Measurements from ENCODE around the gene FIGLA.

The FIGLA gene

DNA sequence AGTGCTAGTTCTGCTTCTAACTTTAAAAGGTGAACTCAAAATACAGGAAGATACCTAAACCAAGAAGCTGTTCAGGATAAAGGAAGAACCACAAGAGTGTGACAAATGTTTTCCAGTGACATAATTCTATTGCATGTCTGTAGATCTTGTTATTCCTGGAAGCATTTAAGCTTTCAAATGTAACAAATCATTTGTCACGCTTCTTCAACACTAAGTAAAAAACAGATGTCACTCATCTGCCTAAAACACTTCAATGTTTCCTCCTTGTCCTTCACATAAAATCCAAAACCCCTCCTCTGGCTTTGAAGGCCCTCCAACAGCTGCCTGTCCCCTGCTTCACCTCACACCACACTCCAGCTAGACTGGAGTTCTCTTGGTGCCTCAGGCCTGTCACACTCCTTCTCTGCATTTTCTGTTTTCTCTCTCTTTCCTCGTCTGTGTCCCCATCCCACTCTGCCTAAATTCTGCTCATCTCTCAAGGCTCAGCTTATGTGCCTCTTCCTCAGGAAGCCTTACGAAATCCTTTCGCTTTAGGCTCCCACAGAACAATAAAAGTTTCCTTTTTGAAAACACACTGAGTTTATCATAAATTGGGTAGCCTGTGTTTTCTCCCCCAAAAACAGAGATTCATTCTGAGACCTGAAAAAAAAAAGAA lies 36.4 kb upstream of the FIGLA start:
- Histone ChIP-seq H3K27me3 (ENCODE audit: control insufficient read depth, insufficient read depth, low read length) (no peaks in the 10 kb centered on the region), H3K27ac (no peak overlapping the region), H3K4me3 (ENCODE audit: low read depth, low read length) (no peak overlapping the region), H2AFZ (no peak overlapping the region), H3K4me2 (ENCODE audit: low read length) (no peak overlapping the region), H3K36me3 (ENCODE audit: control insufficient read depth, insufficient read depth, low read length) (no peaks in the 10 kb centered on the region), H3K9me3 (ENCODE audit: control insufficient read depth, low read length) (no peaks in the 10 kb centered on the region), H3K9ac (no peak overlapping the region), H3K4me1 (no peaks in the 10 kb centered on the region), H3K79me2 (no peaks in the 10 kb centered on the region)
- TF ChIP-seq, protein P1, sequence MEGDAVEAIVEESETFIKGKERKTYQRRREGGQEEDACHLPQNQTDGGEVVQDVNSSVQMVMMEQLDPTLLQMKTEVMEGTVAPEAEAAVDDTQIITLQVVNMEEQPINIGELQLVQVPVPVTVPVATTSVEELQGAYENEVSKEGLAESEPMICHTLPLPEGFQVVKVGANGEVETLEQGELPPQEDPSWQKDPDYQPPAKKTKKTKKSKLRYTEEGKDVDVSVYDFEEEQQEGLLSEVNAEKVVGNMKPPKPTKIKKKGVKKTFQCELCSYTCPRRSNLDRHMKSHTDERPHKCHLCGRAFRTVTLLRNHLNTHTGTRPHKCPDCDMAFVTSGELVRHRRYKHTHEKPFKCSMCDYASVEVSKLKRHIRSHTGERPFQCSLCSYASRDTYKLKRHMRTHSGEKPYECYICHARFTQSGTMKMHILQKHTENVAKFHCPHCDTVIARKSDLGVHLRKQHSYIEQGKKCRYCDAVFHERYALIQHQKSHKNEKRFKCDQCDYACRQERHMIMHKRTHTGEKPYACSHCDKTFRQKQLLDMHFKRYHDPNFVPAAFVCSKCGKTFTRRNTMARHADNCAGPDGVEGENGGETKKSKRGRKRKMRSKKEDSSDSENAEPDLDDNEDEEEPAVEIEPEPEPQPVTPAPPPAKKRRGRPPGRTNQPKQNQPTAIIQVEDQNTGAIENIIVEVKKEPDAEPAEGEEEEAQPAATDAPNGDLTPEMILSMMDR (IDR thresholded peaks at IDR 0.05): no peak

DNA sequence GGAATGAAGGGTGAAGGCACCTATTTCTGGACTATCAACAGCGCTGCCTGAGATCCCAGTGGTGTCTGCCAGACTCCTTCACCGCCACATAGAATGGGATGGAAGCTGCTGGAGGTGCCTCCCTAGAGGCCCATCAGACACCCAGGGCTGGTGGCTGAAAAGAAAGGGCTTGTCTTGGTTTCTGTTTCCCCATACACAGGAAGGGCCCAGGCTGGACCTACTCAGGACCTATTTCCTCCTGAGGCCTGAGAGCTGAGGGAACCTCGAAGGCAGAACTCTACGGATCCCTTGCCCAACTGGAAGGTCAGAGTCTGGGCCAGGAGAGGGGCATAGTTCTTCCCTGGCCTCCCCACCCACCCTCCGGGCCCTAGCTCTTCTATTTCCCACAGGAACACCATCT lies 32.8 kb upstream of the FIGLA start:
- H3K79me2 ChIP-seq: no peaks in the 10 kb centered on the region
- no peak overlapping the region for H3K4me2 ChIP-seq (ENCODE audit: low read length)
- no peaks in the 10 kb centered on the region for H3K27me3 ChIP-seq (ENCODE audit: control insufficient read depth, insufficient read depth, low read length)
- no peak overlapping the region for H3K27ac ChIP-seq
- no peaks in the 10 kb centered on the region for H3K36me3 ChIP-seq (ENCODE audit: control insufficient read depth, insufficient read depth, low read length)
- no peaks in the 10 kb centered on the region for H3K9me3 ChIP-seq (ENCODE audit: control insufficient read depth, low read length)
- no peak overlapping the region for H3K4me3 ChIP-seq (ENCODE audit: low read depth, low read length)
- H3K9ac ChIP-seq: no peak overlapping the region
- H3K4me1 ChIP-seq: no peaks in the 10 kb centered on the region
- no peak overlapping the region for H2AFZ ChIP-seq
- TF ChIP-seq, protein P1 (IDR thresholded peaks at IDR 0.05): no peak

DNA sequence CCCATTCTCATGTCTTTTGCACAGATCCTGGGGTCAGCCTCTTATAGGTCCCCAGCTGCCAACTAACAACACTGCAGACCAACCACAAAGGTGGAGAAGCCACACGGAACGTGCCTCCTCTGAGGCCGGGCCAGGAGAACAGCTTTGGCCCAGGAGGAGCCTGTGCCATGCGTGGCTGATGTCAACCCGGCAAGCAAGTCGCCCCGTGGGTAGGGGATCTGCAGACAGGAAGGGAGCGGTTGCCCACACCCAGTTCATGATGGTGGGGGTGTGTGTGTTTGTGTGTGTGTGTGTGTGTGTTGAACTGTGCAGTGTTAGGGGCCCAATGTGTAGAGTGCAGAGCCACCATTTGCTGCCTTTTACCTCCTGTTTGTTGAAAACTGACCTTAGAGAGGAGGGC lies 32.4 kb upstream of the FIGLA start:
- TF ChIP-seq, protein P1 (IDR thresholded peaks at IDR 0.05): no peak
- Histone ChIP-seq H3K9me3 (ENCODE audit: control insufficient read depth, low read length) (no peaks in the 10 kb centered on the region), H3K36me3 (ENCODE audit: control insufficient read depth, insufficient read depth, low read length) (no peaks in the 10 kb centered on the region), H3K4me3 (ENCODE audit: low read depth, low read length) (no peak overlapping the region), H3K79me2 (no peaks in the 10 kb centered on the region), H3K4me1 (no peaks in the 10 kb centered on the region), H2AFZ (no peak overlapping the region), H3K27ac (no peak overlapping the region), H3K27me3 (ENCODE audit: control insufficient read depth, insufficient read depth, low read length) (no peaks in the 10 kb centered on the region), H3K4me2 (ENCODE audit: low read length) (no peak overlapping the region), H3K9ac (no peak overlapping the region)

DNA sequence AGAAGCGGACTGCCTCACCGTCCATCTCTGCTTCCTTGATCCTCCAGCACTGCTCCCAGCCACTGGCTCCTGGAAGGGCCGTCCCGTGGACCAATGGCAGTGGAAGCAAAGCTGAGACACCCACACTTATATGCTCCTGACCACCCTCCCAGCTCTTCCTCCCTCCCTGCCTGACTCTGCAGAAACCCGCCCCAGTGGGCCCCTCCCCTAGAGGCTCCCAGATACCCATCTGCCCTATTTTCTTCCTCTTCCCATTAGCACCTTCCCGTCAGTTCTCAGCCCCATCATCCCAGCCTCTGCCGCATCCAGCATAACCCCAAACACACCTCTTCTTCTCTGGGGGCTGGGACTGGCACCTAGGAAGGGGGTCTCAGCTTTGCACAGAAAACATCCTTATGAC lies 30.1 kb upstream of the FIGLA start, which contains the start of gene CLEC4F:
TSS of gene CLEC4F (minus strand) at position 101 of the 400 bp plus-strand sequence. CDS start at position 25, 76 bp downstream.
- no peak within 1 kb of the TSS for H3K4me3 ChIP-seq (ENCODE audit: low read depth, low read length)
- no peaks in the 10 kb centered on the region for H3K36me3 ChIP-seq (ENCODE audit: control insufficient read depth, insufficient read depth, low read length)
- H3K27me3 ChIP-seq (ENCODE audit: control insufficient read depth, insufficient read depth, low read length): no peaks in the 10 kb centered on the region
- H3K9me3 ChIP-seq (ENCODE audit: control insufficient read depth, low read length): no peaks in the 10 kb centered on the region
- no peak within 1 kb of the TSS for H2AFZ ChIP-seq
- no peaks in the 10 kb centered on the region for H3K79me2 ChIP-seq
- no peak within 1 kb of the TSS for H3K4me2 ChIP-seq (ENCODE audit: low read length)
- H3K9ac ChIP-seq: no peak within 1 kb of the TSS
- H3K4me1 ChIP-seq: no peaks in the 10 kb centered on the region
- H3K27ac ChIP-seq: no peak within 1 kb of the TSS
- TF ChIP-seq, protein P1 (IDR thresholded peaks at IDR 0.05): no peak

Data from parathyroid adenoma (tissue), 2 donors.